HG03025 (cell line): ENCODE data around the gene GNAT2.

Experiments
- ATAC-seq: cut with Tn5 transposase; IDR thresholded peaks from one replicate; pipeline ENCODE4 v1.9.1; 2021; ENCODE audit warnings: mild to moderate bottlenecking, moderate library complexity; ENCODE audit not compliant: unreplicated experiment, low FRiP score

Gene GNAT2

GRCh38 chr1:109629372-109630030, 10.1 kb upstream of the GNAT2 start:
- ATAC-seq: no peak

GRCh38 chr1:109628540-109629321, 9.3 kb upstream of the GNAT2 start:
- no peak for ATAC-seq

GRCh38 chr1:109627692-109628399, 8.4 kb upstream of the GNAT2 start:
- ATAC-seq: no peak

GRCh38 chr1:109626682-109627408, 7.4 kb upstream of the GNAT2 start:
- no peak for ATAC-seq

- no peak for ATAC-seq
Observed at GRCh38 chr1:109625601-109626560, 6.5 kb upstream of the GNAT2 start.

- ATAC-seq: no peak
Observed at GRCh38 chr1:109625176-109625575, 5.8 kb upstream of the GNAT2 start.

- no peak for ATAC-seq
Observed at GRCh38 chr1:109624201-109625010, 5.0 kb upstream of the GNAT2 start.

- ATAC-seq: no peak
Observed at GRCh38 chr1:109623601-109624161, 4.3 kb upstream of the GNAT2 start.

- ATAC-seq: no peak
Observed at GRCh38 chr1:109622895-109623294, 3.5 kb upstream of the GNAT2 start.

GRCh38 chr1:109622137-109622892, 2.9 kb upstream of the GNAT2 start:
- ATAC-seq: no peak

- no peak for ATAC-seq
Observed at GRCh38 chr1:109621379-109622136, 2.1 kb upstream of the GNAT2 start.

- ATAC-seq: peak; percentile 57
Observed at GRCh38 chr1:109620841-109621286, 1.4 kb upstream of the GNAT2 start.

GRCh38 chr1:109620401-109620791, 980 bp upstream of the GNAT2 start:
- ATAC-seq: no peak

- no peak for ATAC-seq
Observed at GRCh38 chr1:109618661-109619575, 498 bp downstream of the GNAT2 start.

GRCh38 chr1:109617291-109617801, 2.1 kb downstream of the GNAT2 start:
- ATAC-seq: no peak

GRCh38 chr1:109616391-109616790, 3.0 kb downstream of the GNAT2 start:
- no peak for ATAC-seq
